Measurements from ENCODE around the gene FSIP1.

GRCh38 chr15:39649757-39650156 lies 132.9 kb downstream of the FSIP1 start:
- TF ChIP-seq CTCF (IDR thresholded peaks at IDR 0.05; ENCODE audit: low read length), result no peak
- no peak for TF ChIP-seq EZH2 (IDR thresholded peaks at IDR 0.05; ENCODE audit: borderline replicate concordance, low read length)
